Sigmoid colon (tissue), 4 donors: Measurements from ENCODE around the gene UBL4B.

ENCODE experiments used
- CTCF ChIP-seq, 4 experiments: fragments of 450-650 bp in 3 of 4; fragments of 200-600 bp in 1 of 4; IDR thresholded peaks; one replicate each; pipeline ENCODE4 v1.5.1; 2016 to 2019; ENCODE audit warnings: antibody characterized with exemption in 4 of 4, mild to moderate bottlenecking in 3 of 4, moderate library complexity in 2 of 4
- EP300 ChIP-seq, 4 donors: sonication (generic); formaldehyde crosslinking; IDR thresholded peaks; one replicate each; pipeline ENCODE4 v1.6.1; 2017; ENCODE audit warnings: antibody characterized with exemption in 4 of 4
- POLR2A ChIP-seq, 2 donors: fragments of 450-650 bp; IDR thresholded peaks; one replicate each; pipeline ENCODE4 v1.6.1; 2016; ENCODE audit warnings: antibody characterized with exemption in 2 of 2, mild to moderate bottlenecking in 2 of 2, moderate library complexity in 2 of 2
- POLR2AphosphoS5 ChIP-seq, 4 donors: sonication (generic); formaldehyde crosslinking; IDR thresholded peaks; one replicate each; pipeline ENCODE4 v1.6.1; 2017; ENCODE audit warnings: antibody characterized with exemption in 4 of 4

- TF ChIP-seq POLR2A (IDR thresholded peaks at IDR 0.05), result no peak
- no peak for TF ChIP-seq CTCF (IDR thresholded peaks at IDR 0.05)
- no peak for TF ChIP-seq POLR2AphosphoS5 (IDR thresholded peaks at IDR 0.05)
- TF ChIP-seq EP300 (IDR thresholded peaks at IDR 0.05), result no peak
These were observed 26.7 kb downstream of the UBL4B start for GRCh38 chr1:110138956-110139355.
